ENCODE data around the gene PIAS1.
"Not testable (repeated sequence)": the region's sequence is repeated elsewhere in the genome, so short reads cannot be mapped to it uniquely, and the experiment has no call there.

PIAS1 gene

GRCh38 chr15:68218331-68218730, 164.2 kb downstream of the PIAS1 start:
- no peak for DNase-seq (ENCODE audit: low read depth, low spot score)

GRCh38 chr15:68218847-68219798, 165.0 kb downstream of the PIAS1 start:
- no peak for DNase-seq (ENCODE audit: low read depth, low spot score)

- DNase-seq (ENCODE audit: low read depth, low spot score), result no peak
Observed at GRCh38 chr15:68220489-68220888, 166.4 kb downstream of the PIAS1 start.

- DNase-seq (ENCODE audit: low read depth, low spot score), result no peak
Observed at GRCh38 chr15:68220967-68221366, 166.9 kb downstream of the PIAS1 start.

GRCh38 chr15:68221530-68222431, 167.7 kb downstream of the PIAS1 start:
- not testable (repeated sequence) for DNase-seq (ENCODE audit: low read depth, low spot score)

GRCh38 chr15:68222432-68222743, 168.3 kb downstream of the PIAS1 start:
- DNase-seq (ENCODE audit: low read depth, low spot score), result not testable (repeated sequence)

GRCh38 chr15:68223171-68223570, 169.1 kb downstream of the PIAS1 start:
- DNase-seq (ENCODE audit: low read depth, low spot score), result no peak

- DNase-seq (ENCODE audit: low read depth, low spot score), result no peak
Observed at GRCh38 chr15:68224108-68224507, 170.0 kb downstream of the PIAS1 start.

- DNase-seq (ENCODE audit: low read depth, low spot score), result no peak
Observed at GRCh38 chr15:68224546-68225250, 170.6 kb downstream of the PIAS1 start.

GRCh38 chr15:68225442-68225841, 171.3 kb downstream of the PIAS1 start:
- not testable (repeated sequence) for DNase-seq (ENCODE audit: low read depth, low spot score)

- no peak for DNase-seq (ENCODE audit: low read depth, low spot score)
Observed at GRCh38 chr15:68227643-68228142, 173.6 kb downstream of the PIAS1 start.

GRCh38 chr15:68228143-68228970, 174.2 kb downstream of the PIAS1 start:
- DNase-seq (ENCODE audit: low read depth, low spot score), result no peak

GRCh38 chr15:68228971-68229385, 174.9 kb downstream of the PIAS1 start:
- DNase-seq (ENCODE audit: low read depth, low spot score), result no peak

- DNase-seq (ENCODE audit: low read depth, low spot score), result peak; percentile 21
Observed at GRCh38 chr15:68229386-68230156, 175.5 kb downstream of the PIAS1 start, which contains the start of gene CLN6. TSS of gene CLN6 (minus strand) at chr15:68229728. CDS start at chr15:68229584, 144 bp downstream.

GRCh38 chr15:68230157-68231100, 176.3 kb downstream of the PIAS1 start:
- DNase-seq (ENCODE audit: low read depth, low spot score), result no peak

- DNase-seq (ENCODE audit: low read depth, low spot score), result no peak
Observed at GRCh38 chr15:68231102-68231818, 177.1 kb downstream of the PIAS1 start.

- no peak for DNase-seq (ENCODE audit: low read depth, low spot score)
Observed at GRCh38 chr15:68232449-68232848, 178.3 kb downstream of the PIAS1 start.

GRCh38 chr15:68232937-68233336, 178.8 kb downstream of the PIAS1 start:
- no peak for DNase-seq (ENCODE audit: low read depth, low spot score)

Measured in smooth muscle cell of the brain vasculature (primary cell).